IPS-18a (cell line): ENCODE measurements around the gene CACYBP.

Experiments
- H3K27ac ChIP-seq: one replicate; pipeline ENCODE4 v1.5.1; 2013; ENCODE audit warnings: low read length
- H3K27me3 ChIP-seq: one replicate; pipeline ENCODE4 v1.6.1; 2013; ENCODE audit warnings: mild to moderate bottlenecking, low read length; ENCODE audit not compliant: control insufficient read depth, insufficient read depth
- H3K36me3 ChIP-seq: one replicate; pipeline ENCODE4 v1.6.1; 2013; ENCODE audit warnings: low read depth, low read length; ENCODE audit not compliant: control insufficient read depth
- H3K4me1 ChIP-seq: one replicate; pipeline ENCODE4 v1.6.1; 2013; ENCODE audit warnings: low read depth, low read length; ENCODE audit not compliant: control insufficient read depth
- H3K4me3 ChIP-seq: one replicate; pipeline ENCODE4 v1.5.1; 2013; ENCODE audit warnings: low read length
- H3K9ac ChIP-seq: one replicate; pipeline ENCODE4 v1.6.1; 2013; ENCODE audit warnings: mild to moderate bottlenecking, low read length, moderate library complexity
- H3K9me3 ChIP-seq: one replicate; pipeline ENCODE4 v1.6.1; 2013; ENCODE audit warnings: low read depth, low read length; ENCODE audit not compliant: control insufficient read depth

The CACYBP gene

GRCh38 chr1:175045097-175045496 lies 45.4 kb downstream of the CACYBP start:
- Histone ChIP-seq H3K9ac (no peak overlapping the region), H3K4me1 (peaks cover 5% of the 10 kb centered on the region), H3K27ac (no peak overlapping the region), H3K4me3 (no peak overlapping the region), H3K27me3 (no peaks in the 10 kb centered on the region), H3K36me3 (no peaks in the 10 kb centered on the region), H3K9me3 (no peaks in the 10 kb centered on the region)

GRCh38 chr1:175045519-175045918 lies 45.8 kb downstream of the CACYBP start:
- Histone ChIP-seq H3K27ac (no peak overlapping the region), H3K36me3 (no peaks in the 10 kb centered on the region), H3K9ac (no peak overlapping the region), H3K27me3 (no peaks in the 10 kb centered on the region), H3K4me3 (no peak overlapping the region), H3K9me3 (no peaks in the 10 kb centered on the region), H3K4me1 (peaks cover 5% of the 10 kb centered on the region)

- Histone ChIP-seq H3K36me3 (no peaks in the 10 kb centered on the region), H3K4me1 (no peaks in the 10 kb centered on the region), H3K27ac (no peak overlapping the region), H3K9me3 (no peaks in the 10 kb centered on the region), H3K27me3 (no peaks in the 10 kb centered on the region), H3K4me3 (no peak overlapping the region), H3K9ac (no peak overlapping the region)
These were observed 51.2 kb downstream of the CACYBP start for GRCh38 chr1:175050992-175051391.

DNA sequence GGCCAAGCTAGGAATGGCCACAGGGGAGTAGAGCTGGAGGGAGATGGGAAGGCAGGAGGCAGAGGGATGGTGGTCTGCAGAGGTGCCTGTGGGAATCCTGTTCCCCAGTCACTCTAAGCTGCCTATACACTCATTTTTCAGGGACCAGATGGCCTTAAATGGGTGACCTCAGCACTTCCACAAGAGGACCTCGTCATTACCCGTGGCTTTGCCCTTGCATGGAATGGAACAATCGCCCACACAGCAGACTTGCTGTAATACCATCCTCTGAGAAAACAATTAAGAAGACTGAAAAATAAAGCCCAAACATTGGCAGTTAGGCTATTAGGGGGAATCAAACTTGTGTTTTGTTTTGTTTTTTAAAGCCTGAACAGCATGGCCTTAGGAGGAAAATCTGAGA lies 55.0 kb downstream of the CACYBP start:
- H3K27ac ChIP-seq: no peak overlapping the region
- H3K9ac ChIP-seq: no peak overlapping the region
- H3K9me3 ChIP-seq: no peaks in the 10 kb centered on the region
- H3K4me1 ChIP-seq: no peaks in the 10 kb centered on the region
- no peaks in the 10 kb centered on the region for H3K27me3 ChIP-seq
- no peak overlapping the region for H3K4me3 ChIP-seq
- no peaks in the 10 kb centered on the region for H3K36me3 ChIP-seq
